BJ (cell line): ENCODE results near the gene SLC4A4. TPM values are rescaled to one million over a fixed set of nuclear protein-coding genes. Genes with fewer than 3 reads are reported as not detected.

Experiments used
- CTCF ChIA-PET: fragments of 350-600 bp; formaldehyde crosslinking; extraction: SDS; loops from one replicate; lab custom pipeline; 2021; ENCODE audit warnings: antibody characterized with exemption, inconsistent platforms; lab: Yijun Ruan, JAX
- POLR2A ChIA-PET: fragments of 300-600 bp; sonication (Branson Sonifier 250); formaldehyde crosslinking; extraction: SDS; loops from one replicate; lab custom pipeline; 2021; ENCODE audit warnings: antibody characterized with exemption; lab: Charles Lee
- DNase-seq: peaks from one replicate; pipeline ENCODE4 v3.0.0-alpha.2; 2011; ENCODE audit warnings: low read depth
- H3K27me3 ChIP-seq: 2 replicates; pipeline ENCODE4 v1.6.0; 2011; ENCODE audit warnings: low read length; ENCODE audit not compliant: control insufficient read depth, insufficient read depth
- H3K36me3 ChIP-seq: 2 replicates; pipeline ENCODE4 v1.5.1; 2011; ENCODE audit warnings: low read length; ENCODE audit not compliant: control insufficient read depth, insufficient read depth
- H3K4me3 ChIP-seq: 2 replicates; pipeline ENCODE4 v1.5.1; 2011; ENCODE audit warnings: low read depth, mild to moderate bottlenecking, control low read depth, low read length
- CTCF ChIP-seq: IDR thresholded peaks from 2 replicates; pipeline ENCODE4 v1.5.1; 2011; ENCODE audit warnings: low read depth, mild to moderate bottlenecking, control low read depth, inconsistent platforms, low read length, moderate library complexity; ENCODE audit not compliant: insufficient read depth
- polyA plus RNA-seq: library from polyadenylated mRNA; depleted of rRNA; stranded (reverse); fragments of >200 nt; gene quantifications from 2 replicates; pipeline ENCODE4 v1.2.3, GENCODE V29; 2011

The SLC4A4 gene
- polyA plus RNA-seq, 1 experiment, result 1.9 TPM

GRCh38 chr4:71532407-71532806, 193.6 kb downstream of the SLC4A4 start:
- TF ChIP-seq CTCF, result no peak
- ChIA-PET CTCF (no interaction called here), POLR2A (no interaction called here)
- Histone ChIP-seq H3K4me3 (no peak overlapping the region), H3K36me3 (no peaks in the 10 kb centered on the region), H3K27me3 (no peaks in the 10 kb centered on the region)
- DNase-seq, result no peak

- H3K27me3 ChIP-seq, result no peaks in the 10 kb centered on the region
- H3K4me3 ChIP-seq, result no peak overlapping the region
- ChIA-PET CTCF (no interaction called here), POLR2A (no interaction called here)
- TF ChIP-seq CTCF, result no peak
- no peak for DNase-seq
- H3K36me3 ChIP-seq, result no peaks in the 10 kb centered on the region
Measured at GRCh38 chr4:71533121-71533520, 194.3 kb downstream of the SLC4A4 start.

- H3K36me3 ChIP-seq, result no peaks in the 10 kb centered on the region
- H3K4me3 ChIP-seq, result no peak overlapping the region
- no peak for TF ChIP-seq CTCF
- H3K27me3 ChIP-seq, result no peaks in the 10 kb centered on the region
- ChIA-PET CTCF (no interaction called here), POLR2A (no interaction called here)
- DNase-seq, result no peak
Measured at GRCh38 chr4:71537551-71538065, 198.8 kb downstream of the SLC4A4 start.

GRCh38 chr4:71538528-71538927, 199.7 kb downstream of the SLC4A4 start:
- ChIA-PET CTCF (no interaction called here), POLR2A (no interaction called here)
- TF ChIP-seq CTCF, result no peak
- no peaks in the 10 kb centered on the region for H3K36me3 ChIP-seq
- no peaks in the 10 kb centered on the region for H3K27me3 ChIP-seq
- DNase-seq, result no peak
- no peak overlapping the region for H3K4me3 ChIP-seq

- no peak overlapping the region for H3K4me3 ChIP-seq
- no peaks in the 10 kb centered on the region for H3K27me3 ChIP-seq
- CTCF ChIA-PET, result interaction anchor here (0.6 to 0.7 kb wide), 2 partner anchors 291 to 315 kb away, joined by 4 read pairs; no protein-coding TSS in a partner anchor
- POLR2A ChIA-PET, result no interaction called here
- no peak for DNase-seq
- TF ChIP-seq CTCF, result no peak
- no peaks in the 10 kb centered on the region for H3K36me3 ChIP-seq
Measured at GRCh38 chr4:71540749-71541269, 202.0 kb downstream of the SLC4A4 start.
